ENCODE data around the gene UBE2U.
"Not testable (repeated sequence)": the region's sequence is repeated elsewhere in the genome, so short reads cannot be mapped to it uniquely, and the experiment has no call there.

Gene UBE2U

DNA sequence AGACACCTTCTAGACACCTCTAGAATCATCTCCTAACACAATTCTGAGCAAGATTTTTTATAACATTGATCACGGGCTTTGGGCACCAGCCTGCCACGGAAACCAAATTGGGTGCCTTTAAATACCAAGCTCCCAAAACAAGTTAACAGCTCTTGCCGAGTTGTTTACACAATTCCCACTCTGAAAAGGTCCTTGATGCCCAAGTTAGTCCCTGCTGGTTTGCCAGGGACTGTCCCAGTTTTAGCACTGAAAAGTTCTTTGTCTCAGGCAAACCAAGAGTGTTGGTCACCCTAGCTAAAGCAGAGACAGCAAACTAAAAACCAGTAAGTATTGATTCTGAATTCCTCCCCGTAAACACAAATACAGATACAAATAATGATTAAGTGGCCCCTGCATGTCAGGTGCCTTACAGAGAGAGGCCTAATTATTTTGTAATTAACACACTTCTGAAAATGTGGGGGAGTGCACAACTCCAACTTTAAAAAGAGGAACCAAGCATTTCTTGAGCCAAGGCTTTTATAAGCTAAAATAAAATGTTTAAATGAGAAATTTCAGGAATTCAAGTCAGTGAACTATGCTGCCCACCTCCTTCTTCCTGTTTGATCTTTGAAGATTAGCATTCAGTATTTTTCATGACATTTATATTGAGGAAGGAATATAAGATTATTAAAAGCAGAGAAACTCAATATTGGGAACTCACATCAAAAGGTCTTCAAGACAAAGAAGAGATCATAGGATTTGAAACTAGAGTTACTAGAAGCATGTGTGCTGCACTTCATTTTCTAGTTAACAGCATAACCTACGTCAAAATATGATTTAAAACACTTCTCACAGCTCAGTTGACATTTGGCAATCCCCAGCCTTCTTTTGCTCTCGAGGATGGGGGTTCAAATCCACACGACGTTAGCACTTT, 9.0 kb upstream of the UBE2U start:
- DNase-seq: no peak

DNA sequence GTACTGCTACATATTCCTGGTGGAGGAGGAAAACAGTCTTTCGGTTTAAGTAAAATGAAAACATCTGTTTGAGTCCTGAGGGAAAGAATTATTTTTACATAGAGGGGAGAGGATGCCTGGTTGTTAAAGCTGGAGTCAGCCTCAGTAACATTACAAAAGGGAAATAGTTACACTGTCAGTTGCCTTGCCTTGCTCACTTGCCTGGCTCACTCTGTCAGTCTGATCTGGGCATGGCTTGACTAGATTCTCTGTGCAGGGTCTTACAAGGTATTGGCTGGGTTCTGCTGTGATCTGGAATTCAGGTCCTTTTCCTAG, 8.4 kb upstream of the UBE2U start:
- no peak for DNase-seq

DNA sequence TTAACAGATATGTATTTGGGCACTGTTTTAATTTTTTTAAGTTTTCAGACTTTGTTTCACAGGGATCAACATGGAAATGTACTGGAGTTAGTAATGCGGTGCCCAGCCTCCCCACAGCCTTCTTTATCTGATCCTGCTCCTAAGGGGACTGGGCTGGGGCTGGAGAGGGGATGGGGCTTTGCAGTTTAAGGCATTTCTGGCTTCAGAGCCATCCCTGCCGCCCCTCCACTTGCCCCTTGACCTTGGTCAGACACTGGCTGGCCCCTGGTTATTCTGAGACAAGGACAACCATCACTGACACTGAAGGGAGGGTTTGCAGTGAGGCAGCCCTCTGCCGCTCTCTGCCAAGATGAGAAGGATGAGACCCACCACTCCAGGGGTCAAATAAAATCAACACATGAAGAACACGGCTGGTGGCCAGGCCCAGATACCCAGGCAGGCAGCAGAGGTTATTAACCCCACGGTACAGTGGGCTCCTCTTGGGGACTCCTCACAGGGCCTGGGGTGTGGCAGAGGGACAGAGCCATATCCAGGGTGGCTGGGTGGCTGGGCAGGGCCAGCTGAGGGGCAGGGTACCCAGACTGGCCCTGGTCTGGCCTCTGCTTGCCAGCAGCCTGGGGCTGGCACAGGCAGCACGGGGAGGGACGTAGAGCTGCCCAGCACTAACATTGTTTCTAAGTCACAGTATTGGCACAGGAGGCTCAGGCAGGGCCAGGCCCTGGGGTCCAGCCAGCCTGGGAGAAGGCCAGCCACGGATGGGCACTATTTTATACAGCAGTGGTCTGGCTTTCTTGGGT, 7.2 kb upstream of the UBE2U start:
- no peak for DNase-seq

DNA sequence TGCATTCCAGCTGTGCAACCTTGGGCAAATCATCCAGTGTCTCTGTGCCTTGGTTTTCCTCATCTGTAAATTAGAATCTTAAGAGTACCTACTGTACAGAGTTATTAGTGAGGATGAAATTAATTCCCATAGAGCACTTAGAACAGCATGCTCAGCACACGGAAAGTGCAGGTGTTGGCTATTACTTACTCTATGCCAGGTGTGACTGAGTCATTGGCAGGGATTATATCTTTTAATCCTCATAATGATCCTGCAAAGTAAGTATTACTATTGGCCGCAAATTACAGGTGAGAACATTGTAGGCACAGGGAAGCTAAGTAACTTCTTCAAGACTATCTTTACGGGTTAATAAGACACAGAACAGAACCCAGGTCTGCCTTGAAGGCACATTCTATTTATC, 6.3 kb upstream of the UBE2U start:
- no peak for DNase-seq

DNA sequence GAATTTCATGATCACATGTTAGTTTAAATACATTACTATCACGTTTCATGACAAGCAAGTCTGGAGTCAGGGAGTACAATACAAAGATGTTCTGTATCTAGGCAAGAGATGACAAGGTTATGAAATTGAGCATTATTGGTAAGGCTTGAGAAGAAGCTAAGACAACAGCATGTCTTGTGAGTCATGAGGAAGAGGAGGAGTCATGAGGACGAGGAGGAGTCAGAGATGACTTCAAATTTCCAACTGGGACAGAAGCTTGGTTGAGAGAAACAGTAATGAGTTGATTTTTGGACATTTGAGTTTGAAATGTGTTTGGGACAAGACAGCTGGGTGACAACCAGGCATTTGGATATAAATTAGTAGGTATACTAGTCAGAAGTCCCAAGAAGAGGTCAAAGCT, 4.3 kb upstream of the UBE2U start:
- DNase-seq: no peak

DNA sequence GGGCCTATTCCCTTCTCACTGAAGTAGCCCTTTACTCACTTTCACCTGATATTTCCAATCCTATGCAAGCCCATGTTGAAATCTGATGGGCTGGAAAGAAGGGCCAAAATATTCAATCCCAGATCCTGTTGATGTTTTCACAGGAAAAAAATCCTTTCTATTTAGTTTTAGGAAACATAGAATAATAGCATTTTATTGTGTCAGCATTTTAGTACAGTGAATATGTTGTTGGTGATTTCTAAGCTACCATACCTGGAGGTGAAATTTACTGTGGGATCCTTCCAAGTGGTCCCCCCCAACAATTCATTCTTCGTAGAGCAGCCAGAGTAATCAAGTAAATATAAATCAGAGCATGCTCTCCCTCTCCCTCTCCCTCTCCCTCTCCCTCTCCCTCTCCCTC, 3.4 kb upstream of the UBE2U start:
- no peak for DNase-seq

DNA sequence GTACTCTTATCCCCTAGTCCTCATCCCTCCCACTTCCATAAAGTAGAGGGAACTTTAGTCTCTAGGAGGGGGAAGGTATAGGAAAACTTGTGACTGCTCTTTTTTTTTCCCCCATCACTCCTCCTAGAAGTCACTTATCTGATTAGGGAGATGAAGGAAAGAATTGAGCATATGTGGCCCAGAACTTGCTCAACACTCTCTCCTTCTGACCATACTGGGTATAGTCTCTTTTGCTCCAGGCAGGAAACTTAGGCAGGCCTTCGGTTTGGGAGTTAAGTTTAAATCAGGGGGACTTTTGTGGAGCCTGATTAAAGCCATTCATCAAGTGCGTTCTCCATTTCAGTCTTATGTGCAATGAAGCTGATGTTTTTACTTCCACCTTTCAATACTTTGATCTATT, 5.8 kb downstream of the UBE2U start:
- no peak for DNase-seq

DNA sequence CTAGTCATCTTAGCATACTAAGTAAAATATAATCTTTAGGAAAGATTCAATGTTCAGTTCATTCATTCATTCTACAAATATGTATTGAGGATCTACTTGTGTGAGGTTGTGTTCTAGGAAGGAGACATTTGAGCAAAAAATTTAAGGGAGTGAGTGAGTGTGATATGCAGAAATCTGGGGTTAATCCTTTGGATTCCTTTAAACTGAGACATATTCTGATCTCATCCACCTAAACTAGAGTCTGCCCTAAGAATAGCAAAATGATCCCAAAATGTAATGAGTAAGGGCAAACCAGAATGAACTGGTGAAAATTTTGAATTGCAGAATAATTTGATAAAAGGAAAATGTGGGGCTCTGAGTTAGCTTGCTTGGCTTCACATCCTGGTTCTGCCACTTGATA, 8.6 kb downstream of the UBE2U start:
- no peak for DNase-seq

DNA sequence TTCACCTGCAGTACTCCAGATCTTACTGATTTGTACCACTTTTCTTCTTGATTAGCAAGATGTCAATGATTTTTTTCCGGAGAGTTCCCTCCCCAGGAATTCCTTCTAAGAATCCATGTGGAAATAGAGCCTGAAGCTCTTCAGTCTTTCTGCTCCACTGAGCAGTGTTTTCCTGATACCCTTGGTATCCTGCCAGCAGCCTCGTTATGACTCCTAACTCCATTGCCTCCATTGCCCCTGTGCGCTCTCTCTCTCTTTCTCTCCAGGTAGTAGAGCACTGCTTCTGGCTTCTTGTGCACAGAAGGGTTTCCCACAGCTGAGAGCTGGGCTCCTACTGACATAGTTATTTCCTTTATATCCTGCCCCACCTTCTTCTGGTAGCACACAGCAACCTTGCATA, 12.2 kb downstream of the UBE2U start:
- no peak for DNase-seq

DNA sequence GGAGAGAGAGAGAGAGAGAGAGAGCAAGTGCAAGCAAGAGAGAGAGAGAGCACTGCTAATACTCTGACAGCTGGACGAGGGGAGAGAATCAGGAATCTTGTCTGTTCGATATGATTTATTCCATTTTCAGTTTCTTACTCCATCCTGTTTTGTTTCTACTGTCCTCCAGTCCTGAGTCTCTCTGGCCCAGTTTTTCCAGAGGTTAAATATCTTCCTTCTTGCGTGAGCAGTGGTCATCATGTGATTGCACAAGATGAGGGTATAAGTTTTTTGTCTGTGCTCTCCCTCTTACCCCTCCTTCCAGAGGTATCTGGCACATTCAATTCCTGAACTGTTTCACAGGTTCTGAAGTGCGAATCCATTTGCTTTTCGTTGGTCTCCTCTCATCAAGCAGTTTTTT, 16.8 kb downstream of the UBE2U start:
- DNase-seq: no peak

DNA sequence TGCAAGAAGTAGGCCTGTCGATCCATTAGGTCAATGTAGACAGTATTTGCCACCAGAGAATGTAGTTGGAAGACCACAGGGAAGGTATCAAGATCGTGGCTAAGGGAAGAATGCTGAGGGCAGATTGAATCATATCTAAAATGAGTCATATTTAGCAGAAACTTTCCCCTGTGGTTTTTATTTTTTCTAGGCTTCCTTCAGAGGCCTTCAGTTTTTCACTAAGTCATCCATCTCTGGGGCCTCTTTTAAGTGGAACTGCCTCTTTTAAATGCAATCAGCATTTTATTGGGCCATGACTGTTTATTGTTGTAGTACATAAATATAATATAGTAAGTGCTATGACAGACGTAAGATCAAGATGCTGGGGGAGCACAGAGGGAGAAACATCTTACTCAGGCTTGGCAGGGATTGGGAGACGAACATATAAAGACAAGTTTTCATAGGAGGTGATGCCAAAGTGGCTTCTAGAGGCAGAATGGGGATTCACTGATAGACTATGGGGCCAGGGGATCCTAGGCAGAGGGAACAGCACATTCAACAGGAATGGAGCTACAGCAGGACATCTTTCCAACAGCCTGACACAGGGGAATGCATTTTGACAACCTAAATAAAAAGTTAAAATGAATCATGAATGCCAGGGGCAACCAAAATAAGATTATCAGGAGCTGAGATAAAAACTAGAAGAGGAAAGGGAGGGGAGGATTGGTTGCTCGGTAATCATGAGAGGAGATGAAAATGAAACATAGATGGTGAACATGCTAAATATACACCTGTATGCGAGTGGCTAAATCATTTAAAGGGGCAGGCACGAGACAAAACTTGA, 20.1 kb downstream of the UBE2U start:
- no peak for DNase-seq

DNA sequence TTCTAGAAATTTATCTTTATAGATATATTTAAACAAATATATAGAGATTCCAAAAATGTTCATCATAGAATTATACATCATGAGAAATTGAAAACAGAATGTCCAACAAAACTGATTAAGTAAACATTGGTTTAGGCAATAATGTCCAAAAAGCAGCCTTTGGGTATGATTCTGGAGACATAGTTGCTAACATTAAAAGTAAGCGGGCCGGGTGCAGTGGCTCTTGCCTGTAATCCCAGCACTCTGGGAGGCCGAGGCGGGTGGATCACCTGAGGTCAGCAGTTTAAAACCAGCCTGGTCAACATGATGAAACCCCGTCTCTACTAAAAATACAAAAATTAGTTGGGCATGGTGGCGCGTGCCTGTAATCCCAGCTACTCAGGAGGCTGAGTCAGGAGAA, 20.8 kb downstream of the UBE2U start:
- DNase-seq: not testable (repeated sequence)

DNA sequence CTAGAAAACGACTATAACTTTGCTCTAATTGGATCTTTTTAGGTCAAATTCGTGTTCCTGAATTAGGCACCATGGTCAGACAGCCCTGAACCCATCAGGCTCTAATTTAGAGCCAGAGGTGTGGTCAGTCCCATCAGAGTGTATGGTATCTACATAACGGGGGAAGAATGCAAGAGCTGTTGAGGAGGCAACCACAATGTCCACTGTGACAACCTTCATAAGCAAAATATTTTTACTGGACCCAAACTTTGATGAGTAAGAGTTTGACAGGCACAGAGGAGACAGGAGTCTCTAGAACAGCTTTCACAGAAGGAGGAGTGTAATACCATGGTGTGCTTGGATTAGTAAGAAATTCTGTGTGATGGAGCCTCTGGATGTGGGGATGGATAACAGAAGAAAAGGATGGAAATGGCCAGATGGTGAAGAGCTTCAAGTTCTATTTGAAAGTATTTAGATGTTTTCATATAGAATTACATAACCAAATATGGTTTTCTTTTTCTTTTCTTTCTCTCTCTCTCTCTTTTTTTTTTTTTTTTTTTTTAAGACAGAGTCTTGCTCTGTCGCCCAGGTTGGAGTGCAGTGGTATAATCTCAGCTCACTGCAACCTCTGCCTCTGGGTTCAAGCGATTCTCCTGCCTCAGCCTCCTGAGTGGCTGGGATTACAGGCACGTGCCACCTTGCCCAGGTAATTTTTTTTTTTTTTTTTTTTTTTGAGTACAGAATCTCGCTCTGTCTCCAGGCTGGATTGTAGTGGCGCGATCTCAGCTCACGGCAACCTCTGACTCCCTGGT, 24.9 kb downstream of the UBE2U start:
- DNase-seq: no peak

DNA sequence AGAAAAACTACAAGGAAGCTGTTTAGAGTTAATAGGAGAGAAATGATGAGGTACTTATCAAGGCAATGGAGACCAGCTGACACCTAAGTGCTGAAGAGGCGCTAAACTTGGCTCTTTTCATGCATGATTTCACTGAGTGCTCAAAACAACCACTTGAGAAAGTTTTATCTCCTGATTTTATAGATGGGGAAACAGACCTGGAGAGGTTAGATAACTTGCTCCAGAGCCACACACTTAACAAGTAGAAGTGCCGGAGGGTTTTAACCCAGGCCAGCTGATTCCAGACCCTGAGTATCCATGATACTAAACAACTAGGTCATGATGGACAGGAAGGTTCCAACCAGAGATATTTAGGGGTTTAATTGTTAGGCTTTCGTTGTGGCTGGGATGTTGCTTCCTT, 25.9 kb downstream of the UBE2U start:
- DNase-seq: no peak

DNA sequence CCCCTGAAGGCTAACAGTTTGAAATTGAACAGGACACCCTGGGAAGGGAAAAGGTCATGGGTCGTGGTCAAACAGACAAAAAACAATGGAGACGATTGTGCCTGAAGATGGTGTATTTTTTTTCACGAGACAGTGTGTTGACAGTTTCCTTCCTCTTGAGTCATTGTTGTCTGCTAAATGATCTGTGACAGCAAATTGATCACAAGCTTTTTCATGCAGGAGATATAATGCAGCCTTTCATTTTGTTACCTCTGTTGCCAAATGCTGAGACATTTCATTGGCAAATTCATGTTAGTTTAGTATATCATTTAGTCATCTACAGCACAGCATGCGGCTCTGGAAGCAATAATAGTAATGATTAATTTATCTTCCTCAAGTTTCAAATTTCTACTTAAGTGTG, 27.7 kb downstream of the UBE2U start:
- no peak for DNase-seq

DNA sequence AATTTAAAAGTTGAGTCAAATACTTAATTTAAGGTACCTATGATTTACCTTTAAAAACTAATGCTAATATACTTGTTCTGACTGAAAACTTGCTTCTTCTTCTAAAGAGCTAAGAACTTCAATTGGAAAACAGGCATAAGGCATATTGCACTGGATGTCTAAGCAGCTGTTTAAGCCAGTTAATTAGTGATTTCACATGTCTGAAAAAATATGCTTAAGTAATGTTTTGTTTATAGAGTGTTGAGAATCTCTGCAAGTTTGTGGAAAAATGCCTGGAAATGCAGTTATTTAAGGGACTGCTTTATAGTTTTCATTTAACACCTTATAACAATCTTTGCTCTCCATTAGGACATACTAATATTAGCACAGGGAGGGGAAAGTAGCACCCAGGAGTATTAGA, 28.2 kb downstream of the UBE2U start:
- DNase-seq: no peak

DNA sequence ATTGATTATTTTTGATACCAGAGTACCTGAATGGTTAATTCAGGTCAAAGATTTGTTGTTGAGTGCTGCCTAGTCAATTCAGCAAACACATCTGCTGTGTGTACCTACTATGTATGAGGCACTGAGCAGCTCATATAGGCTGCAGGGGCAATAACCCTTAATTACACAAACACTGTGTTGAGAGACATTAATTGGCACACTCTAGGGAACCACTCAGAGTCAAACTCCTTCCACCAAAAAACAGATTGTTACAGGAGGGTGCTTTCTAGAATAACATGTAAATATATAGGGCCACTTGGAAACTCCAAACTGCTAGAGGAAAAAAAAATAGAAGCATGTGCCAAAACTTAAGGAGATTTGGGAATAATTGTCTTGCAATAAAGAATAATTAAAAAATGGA, 31.3 kb downstream of the UBE2U start:
- no peak for DNase-seq

DNA sequence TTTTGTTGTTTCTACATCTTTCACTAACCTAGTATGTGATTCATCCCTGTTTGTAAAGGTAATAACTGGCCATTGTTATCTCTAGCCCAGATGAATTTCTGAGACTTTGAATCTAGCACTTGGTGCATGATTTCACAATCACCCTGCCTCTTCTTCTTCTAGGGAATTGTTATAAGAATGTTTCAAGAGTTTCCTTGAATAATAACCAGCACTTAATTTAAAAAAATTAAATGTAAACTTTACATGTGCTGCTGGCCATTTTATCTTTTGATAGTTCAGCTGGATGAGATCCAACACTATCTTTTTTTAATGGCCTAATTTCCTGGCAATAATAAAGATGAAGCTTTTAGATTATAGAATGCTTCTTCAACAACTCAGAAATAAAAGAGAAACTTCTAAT, 31.8 kb downstream of the UBE2U start:
- no peak for DNase-seq

DNA sequence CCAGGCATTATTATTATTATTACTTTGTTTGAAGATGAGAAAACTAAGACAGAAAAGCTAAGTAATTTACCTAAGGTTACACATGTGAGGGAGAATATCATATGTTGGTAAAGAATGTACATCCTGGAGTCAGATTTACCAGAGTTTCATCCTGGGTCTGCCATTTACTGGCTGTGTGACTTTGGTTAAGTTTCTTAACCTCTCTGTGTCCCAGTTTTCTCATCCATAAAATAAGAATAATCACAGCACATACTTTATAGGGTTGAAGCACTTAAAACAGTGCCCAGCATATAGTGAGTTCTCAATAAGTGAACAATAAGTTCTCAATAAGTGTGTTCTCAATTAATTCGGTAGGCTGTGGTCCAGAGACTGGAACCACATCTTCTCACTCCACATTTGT, 32.5 kb downstream of the UBE2U start:
- DNase-seq: no peak

DNA sequence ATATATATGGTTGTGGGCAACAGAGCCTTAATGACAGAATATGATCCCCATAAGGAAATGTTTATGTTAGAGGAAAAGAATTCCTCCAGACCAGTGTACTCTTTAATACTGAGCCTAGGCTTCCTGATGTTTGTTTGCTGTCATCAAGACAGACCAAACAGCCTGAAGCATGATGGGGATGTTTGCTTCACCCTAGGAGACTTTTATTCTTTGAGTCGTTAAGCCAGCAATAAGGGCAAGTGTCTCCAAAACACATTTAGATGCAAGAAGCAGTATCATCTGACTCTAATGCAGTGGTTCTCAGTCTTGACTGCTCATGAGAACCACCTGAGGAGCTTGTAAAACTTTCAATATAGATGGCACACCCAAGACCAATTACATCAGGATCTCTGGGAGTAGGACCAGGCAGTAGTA, 33.1 kb downstream of the UBE2U start:
- no peak for DNase-seq

DNA sequence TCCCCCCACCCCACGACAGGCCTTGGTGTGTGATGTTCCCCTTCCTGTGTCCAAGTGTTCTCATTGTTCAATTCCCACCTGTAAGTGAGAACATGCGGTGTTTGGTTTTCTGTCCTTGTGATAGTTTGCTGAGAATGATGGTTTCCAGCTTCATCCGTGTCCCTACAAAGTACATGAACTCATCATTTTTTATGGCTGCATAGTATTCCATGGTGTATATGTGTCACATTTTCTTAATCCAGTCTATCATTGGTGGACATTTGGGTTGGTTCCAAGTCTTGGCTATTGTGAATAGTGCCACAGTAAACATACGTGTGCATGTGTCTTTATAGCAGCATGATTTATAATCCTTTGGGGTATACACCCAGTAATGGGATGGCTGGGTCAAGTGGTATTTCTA, 36.1 kb downstream of the UBE2U start:
- not testable (repeated sequence) for DNase-seq

DNA sequence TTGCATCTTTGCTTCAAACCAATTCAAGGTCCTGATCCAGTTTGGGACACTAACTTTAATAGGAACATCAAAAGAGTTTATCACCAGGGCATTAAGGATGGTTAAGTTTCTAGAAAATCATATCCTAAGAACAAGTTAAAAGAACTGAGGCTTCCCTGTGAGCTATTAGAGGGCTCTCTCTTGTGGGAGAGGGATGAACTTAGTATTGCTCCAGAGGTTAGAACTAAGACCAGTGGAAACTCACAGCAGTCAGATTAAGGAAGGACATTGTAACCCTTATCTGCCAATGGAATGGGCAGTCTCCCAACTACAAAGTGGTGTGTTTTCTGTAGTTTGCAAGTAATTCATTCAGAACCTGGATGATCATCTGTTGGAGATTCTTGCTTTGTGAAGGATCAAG, 36.8 kb downstream of the UBE2U start:
- DNase-seq: no peak

DNA sequence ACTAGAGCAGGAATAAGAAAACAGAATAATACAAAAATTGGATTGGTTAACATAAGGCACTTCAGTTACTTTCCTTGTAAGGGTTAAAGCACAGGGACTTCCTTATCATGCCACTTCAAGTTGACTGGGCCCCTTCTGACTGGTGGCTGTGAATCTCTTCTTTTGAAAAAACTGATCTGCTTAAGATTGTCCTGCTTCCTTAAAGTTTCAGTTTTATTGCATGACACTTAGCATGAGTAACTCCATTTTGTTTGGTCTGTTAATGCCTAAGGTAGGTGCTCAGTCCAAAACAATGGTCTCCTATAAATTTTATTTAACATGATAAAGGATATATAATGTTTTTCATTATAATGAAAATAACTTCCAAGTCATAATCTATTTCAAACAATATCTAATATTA, 37.6 kb downstream of the UBE2U start:
- DNase-seq: no peak
